Esophagus squamous epithelium (tissue), 4 donors: ENCODE measurements around the gene SMPD3.

Experiments
- CTCF ChIP-seq, 6 experiments: fragments of 450-650 bp in 4 of 6; fragments of 200-600 bp in 2 of 6; sonication (generic) in 2 of 6; IDR thresholded peaks; one replicate each; pipeline ENCODE4 v1.5.1; 2016 to 2019; ENCODE audit warnings: antibody characterized with exemption in 6 of 6, mild to moderate bottlenecking in 4 of 6, moderate library complexity in 4 of 6
- POLR2A ChIP-seq, 4 donors: fragments of 450-650 bp; IDR thresholded peaks; one replicate each; pipeline ENCODE4 v1.6.1; 2017; ENCODE audit warnings: antibody characterized with exemption in 4 of 4, mild to moderate bottlenecking in 4 of 4, moderate library complexity in 3 of 4

GRCh38 chr16:68369697-68370580 is 78.4 kb downstream of the SMPD3 start:
- TF ChIP-seq CTCF (IDR thresholded peaks at IDR 0.05), result no peak
- TF ChIP-seq POLR2A (IDR thresholded peaks at IDR 0.05), result no peak
